NCI-H82 (cell line): ENCODE results near the gene ABCA7.
A peak's percentile ranks its signal among the peaks of the same experiment; 100 is the strongest.

ENCODE experiments used
- DNase-seq: peaks from one replicate; lab custom pipeline; 2025; lab: John Stamatoyannopoulos, UW

ABCA7 gene

GRCh38 chr19:1040476-1041271, 767 bp downstream of the ABCA7 start:
- peak; percentile 98 for DNase-seq

DNA sequence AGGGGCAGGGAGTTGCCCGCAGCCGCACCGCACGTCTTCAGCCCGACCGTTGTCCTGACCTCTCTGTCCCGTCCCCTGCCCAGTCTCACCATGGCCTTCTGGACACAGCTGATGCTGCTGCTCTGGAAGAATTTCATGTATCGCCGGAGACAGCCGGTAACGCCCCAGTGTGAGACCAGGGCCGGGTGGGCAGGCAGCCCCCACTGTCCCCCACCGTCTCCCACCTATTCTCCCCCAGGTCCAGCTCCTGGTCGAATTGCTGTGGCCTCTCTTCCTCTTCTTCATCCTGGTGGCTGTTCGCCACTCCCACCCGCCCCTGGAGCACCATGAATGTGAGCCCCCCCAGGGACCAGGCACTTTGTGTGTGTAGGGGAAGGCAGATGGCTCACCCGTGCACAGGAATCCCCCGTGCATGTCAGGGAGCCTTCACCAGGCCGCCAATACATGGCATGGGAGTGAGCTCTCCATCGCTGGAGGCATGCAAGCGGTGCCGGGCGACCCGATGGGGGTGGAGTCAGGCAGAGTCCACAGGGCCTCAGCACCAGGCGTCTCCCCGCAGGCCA, 1.4 kb downstream of the ABCA7 start:
- DNase-seq, result no peak

DNA sequence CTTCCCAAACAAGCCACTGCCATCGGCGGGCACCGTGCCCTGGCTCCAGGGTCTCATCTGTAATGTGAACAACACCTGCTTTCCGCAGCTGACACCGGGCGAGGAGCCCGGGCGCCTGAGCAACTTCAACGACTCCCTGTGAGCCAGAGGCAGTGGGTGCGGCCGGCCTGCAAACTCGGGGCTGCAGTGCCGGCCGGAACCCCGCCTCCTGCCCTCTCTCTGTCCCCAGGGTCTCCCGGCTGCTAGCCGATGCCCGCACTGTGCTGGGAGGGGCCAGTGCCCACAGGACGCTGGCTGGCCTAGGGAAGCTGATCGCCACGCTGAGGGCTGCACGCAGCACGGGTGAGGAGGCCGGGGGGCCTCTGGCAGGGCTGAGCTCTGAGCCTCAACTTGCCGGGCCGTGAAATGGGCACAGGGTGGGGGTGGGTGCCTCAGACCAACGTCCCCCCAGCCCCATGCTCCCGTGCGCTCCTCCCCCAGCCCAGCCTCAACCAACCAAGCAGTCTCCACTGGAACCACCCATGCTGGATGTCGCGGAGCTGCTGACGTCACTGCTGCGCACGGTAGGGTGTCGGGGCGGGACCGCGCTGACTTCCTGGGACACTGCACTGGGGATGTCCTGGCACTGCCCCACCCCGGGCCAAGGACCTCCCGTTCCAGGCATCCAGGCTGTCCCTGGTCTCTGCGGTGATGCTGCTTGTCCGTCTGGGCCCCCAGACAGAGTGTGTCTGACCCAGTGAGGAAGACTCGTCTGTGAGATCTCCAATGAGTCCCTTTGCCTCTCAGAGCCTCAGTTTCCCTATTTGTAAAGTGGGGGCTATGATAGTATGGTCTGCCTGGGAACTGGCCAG, 2.2 kb downstream of the ABCA7 start:
- peak; percentile 38 for DNase-seq

DNA sequence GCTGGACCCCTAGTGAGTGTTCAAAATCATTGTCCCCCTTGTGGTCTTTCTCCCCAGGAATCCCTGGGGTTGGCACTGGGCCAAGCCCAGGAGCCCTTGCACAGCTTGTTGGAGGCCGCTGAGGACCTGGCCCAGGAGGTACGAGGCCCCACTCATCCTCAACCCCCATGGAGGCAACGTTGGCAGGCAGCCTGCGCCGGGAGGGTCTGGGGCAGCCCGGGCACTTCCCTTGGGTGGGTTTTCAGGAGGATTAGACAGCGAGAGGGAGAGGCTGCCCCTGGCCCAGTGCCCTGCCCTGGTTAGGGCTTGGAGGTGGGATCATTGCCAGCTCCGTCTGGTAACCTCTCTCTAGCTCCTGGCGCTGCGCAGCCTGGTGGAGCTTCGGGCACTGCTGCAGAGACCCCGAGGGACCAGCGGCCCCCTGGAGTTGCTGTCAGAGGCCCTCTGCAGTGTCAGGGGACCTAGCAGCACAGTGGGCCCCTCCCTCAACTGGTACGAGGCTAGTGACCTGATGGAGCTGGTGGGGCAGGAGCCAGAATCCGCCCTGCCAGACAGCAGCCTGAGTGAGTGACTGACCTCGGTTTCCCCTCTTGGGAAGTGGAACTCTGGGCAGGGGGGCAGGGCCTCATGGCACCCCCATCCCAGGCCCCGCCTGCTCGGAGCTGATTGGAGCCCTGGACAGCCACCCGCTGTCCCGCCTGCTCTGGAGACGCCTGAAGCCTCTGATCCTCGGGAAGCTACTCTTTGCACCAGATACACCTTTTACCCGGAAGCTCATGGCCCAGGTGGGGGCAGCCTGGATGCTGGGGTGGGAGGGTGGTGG, 3.0 kb downstream of the ABCA7 start:
- peak; percentile 63 for DNase-seq

- peak; percentile 70 for DNase-seq
Measured at GRCh38 chr19:1045247-1045603, 5.3 kb downstream of the ABCA7 start.

DNA sequence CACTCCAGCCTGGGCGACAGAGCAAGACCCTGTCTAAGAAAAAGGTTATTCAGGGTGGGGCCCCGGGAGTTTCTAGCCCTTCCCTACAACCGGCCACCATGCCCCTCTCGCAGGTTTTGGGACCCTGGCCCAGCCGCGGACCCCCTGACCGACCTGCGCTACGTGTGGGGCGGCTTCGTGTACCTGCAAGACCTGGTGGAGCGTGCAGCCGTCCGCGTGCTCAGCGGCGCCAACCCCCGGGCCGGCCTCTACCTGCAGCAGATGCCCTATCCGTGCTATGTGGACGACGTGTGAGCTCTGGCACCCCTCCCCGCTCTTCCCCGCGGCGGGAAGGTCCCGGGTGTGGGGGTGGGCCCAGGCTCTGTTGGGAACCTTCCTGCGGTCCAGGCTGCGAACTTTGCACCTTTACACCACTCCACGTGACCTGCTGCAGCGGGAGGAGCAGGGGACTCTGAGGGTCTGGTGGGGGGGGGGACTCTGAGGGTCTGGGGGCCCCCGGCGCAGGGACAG, 6.3 kb downstream of the ABCA7 start:
- DNase-seq, result no peak

- no peak for DNase-seq
Measured at GRCh38 chr19:1046836-1047695, 7.2 kb downstream of the ABCA7 start.

- DNase-seq, result no peak
Measured at GRCh38 chr19:1047696-1048147, 7.8 kb downstream of the ABCA7 start.

GRCh38 chr19:1049106-1049505, 9.2 kb downstream of the ABCA7 start:
- DNase-seq, result no peak

- no peak for DNase-seq
Measured at GRCh38 chr19:1049800-1050199, 9.9 kb downstream of the ABCA7 start.

DNA sequence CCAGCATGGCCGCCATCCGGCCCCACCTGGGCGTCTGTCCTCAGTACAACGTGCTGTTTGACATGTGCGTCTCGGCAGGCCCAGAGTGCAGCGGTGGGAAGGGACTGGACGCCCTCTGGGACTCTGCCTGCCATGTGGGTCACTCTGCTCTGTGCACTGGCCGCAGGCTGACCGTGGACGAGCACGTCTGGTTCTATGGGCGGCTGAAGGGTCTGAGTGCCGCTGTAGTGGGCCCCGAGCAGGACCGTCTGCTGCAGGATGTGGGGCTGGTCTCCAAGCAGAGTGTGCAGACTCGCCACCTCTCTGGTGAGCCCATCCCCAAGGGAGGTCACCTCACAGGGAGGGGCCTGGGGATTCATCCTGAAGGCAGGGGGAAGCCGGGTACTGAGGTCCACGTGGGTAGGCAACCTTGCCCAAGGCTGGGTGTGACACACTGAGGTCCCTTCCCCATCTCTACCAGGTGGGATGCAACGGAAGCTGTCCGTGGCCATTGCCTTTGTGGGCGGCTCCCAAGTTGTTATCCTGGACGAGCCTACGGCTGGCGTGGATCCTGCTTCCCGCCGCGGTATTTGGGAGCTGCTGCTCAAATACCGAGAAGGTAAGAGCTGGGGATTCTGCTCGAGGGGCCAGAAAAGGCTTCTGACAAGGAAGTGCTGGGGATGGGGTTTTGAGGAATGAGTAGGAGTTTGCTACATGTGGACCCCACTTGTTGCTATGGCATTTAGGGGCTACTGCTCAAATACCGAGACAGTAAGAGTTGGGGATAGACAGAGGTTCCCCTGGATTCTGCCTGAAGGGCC, 11.3 kb downstream of the ABCA7 start:
- DNase-seq, result no peak

GRCh38 chr19:1051791-1052190, 11.9 kb downstream of the ABCA7 start:
- DNase-seq, result no peak

- DNase-seq, result no peak
Measured at GRCh38 chr19:1052349-1052975, 12.6 kb downstream of the ABCA7 start.

GRCh38 chr19:1053176-1054101, 13.5 kb downstream of the ABCA7 start:
- DNase-seq, result no peak

GRCh38 chr19:1054102-1055027, 14.5 kb downstream of the ABCA7 start:
- no peak for DNase-seq

DNA sequence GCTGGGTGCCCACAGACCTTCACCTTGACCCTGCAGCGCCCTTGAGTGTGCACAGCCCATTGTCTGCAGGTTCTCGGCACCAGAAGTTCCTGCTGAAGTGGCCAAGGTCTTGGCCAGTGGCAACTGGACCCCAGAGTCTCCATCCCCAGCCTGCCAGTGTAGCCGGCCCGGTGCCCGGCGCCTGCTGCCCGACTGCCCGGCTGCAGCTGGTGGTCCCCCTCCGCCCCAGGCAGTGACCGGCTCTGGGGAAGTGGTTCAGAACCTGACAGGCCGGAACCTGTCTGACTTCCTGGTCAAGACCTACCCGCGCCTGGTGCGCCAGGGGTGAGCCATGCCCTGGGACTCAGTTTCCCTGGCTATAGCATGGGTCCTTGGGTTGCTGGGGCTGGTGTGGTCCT, 15.1 kb downstream of the ABCA7 start:
- DNase-seq, result no peak

GRCh38 chr19:1055886-1056620, 16.1 kb downstream of the ABCA7 start:
- no peak for DNase-seq
